ENCODE measurements around the gene TMTC4.
"Not testable (repeated sequence)": the region's sequence is repeated elsewhere in the genome, so short reads cannot be mapped to it uniquely, and the experiment has no call there.

TMTC4 gene

GRCh38 chr13:100680131-100680530, 5.5 kb upstream of the TMTC4 start:
- no peak overlapping the region for H3K4me2 ChIP-seq (ENCODE audit: low read length)
- H3K4me1 ChIP-seq (ENCODE audit: control insufficient read depth, insufficient read depth, low read length): peaks cover 6% of the 10 kb centered on the region
- H3K9me3 ChIP-seq (replicated peaks; ENCODE audit: low read length): no peaks in the 10 kb centered on the region
- H3K36me3 ChIP-seq (ENCODE audit: insufficient read depth, low read length): no peaks in the 10 kb centered on the region
- H3K4me3 ChIP-seq (ENCODE audit: low read length): no peak overlapping the region
- H3K27me3 ChIP-seq (ENCODE audit: control insufficient read depth, insufficient read depth, low read length): peaks cover 6% of the 10 kb centered on the region
- no peak overlapping the region for H3K9ac ChIP-seq (ENCODE audit: low read depth, low read length)

GRCh38 chr13:100677128-100677527, 2.5 kb upstream of the TMTC4 start:
- not testable (repeated sequence) for H3K27me3 ChIP-seq (ENCODE audit: control insufficient read depth, insufficient read depth, low read length); H3K9me3 ChIP-seq (replicated peaks; ENCODE audit: low read length); H3K36me3 ChIP-seq (ENCODE audit: insufficient read depth, low read length); H3K9ac ChIP-seq (ENCODE audit: low read depth, low read length); H3K4me3 ChIP-seq (ENCODE audit: low read length); H3K4me2 ChIP-seq (ENCODE audit: low read length)
- peaks cover 13% of the 10 kb centered on the region for H3K4me1 ChIP-seq (ENCODE audit: control insufficient read depth, insufficient read depth, low read length)

DNA sequence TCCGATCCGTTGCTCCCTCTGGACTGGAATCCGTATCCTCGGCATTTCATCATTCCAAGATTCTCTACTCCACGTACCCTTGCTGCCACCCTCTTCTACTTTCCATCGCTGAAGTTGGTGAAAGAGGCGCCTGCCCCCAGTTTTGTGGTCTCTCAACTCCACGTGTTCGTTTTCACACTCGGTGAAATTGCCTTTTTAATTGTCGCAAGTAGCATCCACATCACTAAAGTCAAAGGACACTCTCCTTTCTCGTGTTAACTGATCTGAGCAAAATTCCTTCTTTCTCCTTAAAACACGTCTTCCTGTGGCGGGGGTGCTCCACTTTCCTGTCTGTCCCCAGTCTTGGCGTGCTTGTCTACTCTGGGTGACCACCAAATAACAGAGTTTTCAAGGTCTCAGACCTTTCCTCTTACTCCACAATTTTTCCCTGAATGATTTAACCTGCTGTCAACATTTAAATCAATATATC, 1.1 kb upstream of the TMTC4 start:
- H3K9ac ChIP-seq (ENCODE audit: low read depth, low read length): no peak overlapping the region
- H3K27me3 ChIP-seq (ENCODE audit: control insufficient read depth, insufficient read depth, low read length): no peaks in the 10 kb centered on the region
- H3K4me3 ChIP-seq (ENCODE audit: low read length): peak overlapping the region; percentile 81
- H3K9me3 ChIP-seq (replicated peaks; ENCODE audit: low read length): no peaks in the 10 kb centered on the region
- H3K4me1 ChIP-seq (ENCODE audit: control insufficient read depth, insufficient read depth, low read length): peaks cover 13% of the 10 kb centered on the region
- H3K36me3 ChIP-seq (ENCODE audit: insufficient read depth, low read length): no peaks in the 10 kb centered on the region
- H3K4me2 ChIP-seq (ENCODE audit: low read length): peak overlapping the region; percentile 97

- Histone ChIP-seq H3K4me1 (ENCODE audit: control insufficient read depth, insufficient read depth, low read length) (peaks cover 13% of the 10 kb centered on the region), H3K36me3 (ENCODE audit: insufficient read depth, low read length) (no peaks in the 10 kb centered on the region), H3K4me2 (ENCODE audit: low read length) (peak overlapping the region; percentile 97), H3K9ac (ENCODE audit: low read depth, low read length) (peak overlapping the region; percentile 77), H3K4me3 (ENCODE audit: low read length) (peak overlapping the region; percentile 81), H3K27me3 (ENCODE audit: control insufficient read depth, insufficient read depth, low read length) (no peaks in the 10 kb centered on the region), H3K9me3 (replicated peaks; ENCODE audit: low read length) (no peaks in the 10 kb centered on the region)
These were observed 471 bp upstream of the TMTC4 start for GRCh38 chr13:100674872-100675660.

GRCh38 chr13:100673713-100674571, 653 bp downstream of the TMTC4 start:
- peaks cover 13% of the 10 kb centered on the region for H3K4me1 ChIP-seq (ENCODE audit: control insufficient read depth, insufficient read depth, low read length)
- H3K9ac ChIP-seq (ENCODE audit: low read depth, low read length): peak overlapping the region; percentile 77
- no peaks in the 10 kb centered on the region for H3K9me3 ChIP-seq (replicated peaks; ENCODE audit: low read length)
- H3K36me3 ChIP-seq (ENCODE audit: insufficient read depth, low read length): no peaks in the 10 kb centered on the region
- H3K4me3 ChIP-seq (ENCODE audit: low read length): peak overlapping the region; percentile 81
- no peaks in the 10 kb centered on the region for H3K27me3 ChIP-seq (ENCODE audit: control insufficient read depth, insufficient read depth, low read length)
- peak overlapping the region; percentile 97 for H3K4me2 ChIP-seq (ENCODE audit: low read length)

DNA sequence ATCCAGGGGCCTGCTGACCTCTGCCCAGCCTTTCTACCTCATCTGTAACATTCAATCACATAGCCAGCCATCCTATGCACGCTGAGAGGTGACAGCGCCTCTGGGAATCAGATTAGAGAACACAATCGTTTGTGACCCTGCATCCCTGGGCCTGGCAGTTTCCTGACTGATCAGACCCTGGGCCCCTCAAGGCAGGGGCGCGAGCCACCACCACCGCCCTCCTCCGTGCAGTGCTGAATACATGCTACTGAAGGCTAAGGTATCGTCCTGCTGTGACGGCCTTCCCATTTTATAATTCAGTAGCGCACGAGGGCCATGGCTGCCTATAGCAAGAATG, 1.3 kb downstream of the TMTC4 start:
- peaks cover 13% of the 10 kb centered on the region for H3K4me1 ChIP-seq (ENCODE audit: control insufficient read depth, insufficient read depth, low read length)
- no peaks in the 10 kb centered on the region for H3K9me3 ChIP-seq (replicated peaks; ENCODE audit: low read length)
- H3K9ac ChIP-seq (ENCODE audit: low read depth, low read length): peak overlapping the region; percentile 77
- peak overlapping the region; percentile 81 for H3K4me3 ChIP-seq (ENCODE audit: low read length)
- H3K4me2 ChIP-seq (ENCODE audit: low read length): peak overlapping the region; percentile 97
- H3K27me3 ChIP-seq (ENCODE audit: control insufficient read depth, insufficient read depth, low read length): no peaks in the 10 kb centered on the region
- H3K36me3 ChIP-seq (ENCODE audit: insufficient read depth, low read length): no peaks in the 10 kb centered on the region

DNA sequence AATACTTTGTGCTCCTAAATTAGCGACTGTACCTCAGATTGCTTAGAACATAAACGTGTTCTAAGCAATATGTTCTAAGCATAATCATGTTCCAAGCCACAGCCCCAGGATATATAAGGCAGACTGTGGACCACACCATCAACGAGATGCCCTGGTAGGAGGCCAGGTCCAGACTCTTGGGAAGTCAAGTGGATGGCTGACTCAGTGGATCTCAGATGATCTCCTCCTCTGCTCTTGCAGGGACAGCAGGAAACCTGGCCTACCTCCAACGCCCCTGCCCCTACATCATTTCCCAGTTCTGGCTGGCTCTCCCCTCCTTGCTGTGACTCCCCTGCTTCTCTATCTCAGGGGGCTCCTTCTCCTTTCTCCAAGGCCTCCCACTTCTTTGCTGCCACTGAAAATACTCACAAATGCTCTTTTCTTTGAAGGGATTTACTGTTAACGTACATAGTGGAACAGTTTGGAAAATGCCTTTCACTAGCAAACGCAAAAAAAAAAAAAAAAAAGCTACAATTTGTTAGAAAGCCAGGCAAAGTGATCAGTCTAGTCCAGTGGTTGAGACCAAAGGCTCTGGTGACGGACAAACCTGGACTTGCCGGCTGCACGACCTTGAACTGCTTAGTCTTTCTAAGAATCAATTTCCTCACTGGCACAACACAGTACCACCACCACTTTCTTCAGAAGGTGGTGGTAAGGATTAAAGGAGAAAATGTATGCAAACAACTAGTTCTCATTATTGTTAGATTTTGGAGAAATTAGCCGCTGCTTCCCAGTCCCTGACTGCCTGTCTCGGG, 3.0 kb downstream of the TMTC4 start:
- H3K4me2 ChIP-seq (ENCODE audit: low read length): no peak overlapping the region
- H3K4me3 ChIP-seq (ENCODE audit: low read length): no peak overlapping the region
- H3K4me1 ChIP-seq (ENCODE audit: control insufficient read depth, insufficient read depth, low read length): peaks cover 13% of the 10 kb centered on the region
- H3K9ac ChIP-seq (ENCODE audit: low read depth, low read length): no peak overlapping the region
- no peaks in the 10 kb centered on the region for H3K9me3 ChIP-seq (replicated peaks; ENCODE audit: low read length)
- H3K36me3 ChIP-seq (ENCODE audit: insufficient read depth, low read length): no peaks in the 10 kb centered on the region
- no peaks in the 10 kb centered on the region for H3K27me3 ChIP-seq (ENCODE audit: control insufficient read depth, insufficient read depth, low read length)

- Histone ChIP-seq H3K27me3 (ENCODE audit: control insufficient read depth, insufficient read depth, low read length) (no peaks in the 10 kb centered on the region), H3K36me3 (ENCODE audit: insufficient read depth, low read length) (peaks cover 4% of the 10 kb centered on the region), H3K4me3 (ENCODE audit: low read length) (no peak overlapping the region), H3K9ac (ENCODE audit: low read depth, low read length) (no peak overlapping the region), H3K9me3 (replicated peaks; ENCODE audit: low read length) (no peaks in the 10 kb centered on the region), H3K4me2 (ENCODE audit: low read length) (no peak overlapping the region), H3K4me1 (ENCODE audit: control insufficient read depth, insufficient read depth, low read length) (peaks cover 4% of the 10 kb centered on the region)
These were observed 6.2 kb downstream of the TMTC4 start for GRCh38 chr13:100668408-100668807.

GRCh38 chr13:100667894-100668293, 6.7 kb downstream of the TMTC4 start:
- peaks cover 4% of the 10 kb centered on the region for H3K36me3 ChIP-seq (ENCODE audit: insufficient read depth, low read length)
- no peak overlapping the region for H3K4me3 ChIP-seq (ENCODE audit: low read length)
- no peaks in the 10 kb centered on the region for H3K4me1 ChIP-seq (ENCODE audit: control insufficient read depth, insufficient read depth, low read length)
- no peaks in the 10 kb centered on the region for H3K27me3 ChIP-seq (ENCODE audit: control insufficient read depth, insufficient read depth, low read length)
- H3K9me3 ChIP-seq (replicated peaks; ENCODE audit: low read length): no peaks in the 10 kb centered on the region
- H3K4me2 ChIP-seq (ENCODE audit: low read length): no peak overlapping the region
- H3K9ac ChIP-seq (ENCODE audit: low read depth, low read length): no peak overlapping the region

DNA sequence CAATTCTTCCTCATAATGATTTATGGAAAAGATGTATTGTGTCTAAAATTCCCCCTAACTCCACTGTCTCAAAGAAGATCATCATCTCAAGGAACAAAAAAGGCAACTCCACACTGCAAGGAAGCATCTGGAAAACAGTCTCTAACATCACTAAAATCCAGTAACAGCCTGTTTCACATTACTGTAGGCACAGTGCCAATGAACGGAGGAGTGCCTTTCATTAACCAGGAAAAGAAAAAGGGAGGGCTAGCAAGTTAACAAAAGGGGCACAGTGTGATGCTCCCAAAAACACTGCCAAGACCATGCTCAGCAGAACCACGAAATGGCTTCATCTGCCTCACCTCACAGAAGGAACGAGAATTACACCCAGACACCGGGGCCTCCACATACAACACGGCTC, 8.5 kb downstream of the TMTC4 start:
- Histone ChIP-seq H3K4me3 (ENCODE audit: low read length) (no peak overlapping the region), H3K4me2 (ENCODE audit: low read length) (no peak overlapping the region), H3K36me3 (ENCODE audit: insufficient read depth, low read length) (peaks cover 4% of the 10 kb centered on the region), H3K27me3 (ENCODE audit: control insufficient read depth, insufficient read depth, low read length) (no peaks in the 10 kb centered on the region), H3K4me1 (ENCODE audit: control insufficient read depth, insufficient read depth, low read length) (no peaks in the 10 kb centered on the region), H3K9me3 (replicated peaks; ENCODE audit: low read length) (no peaks in the 10 kb centered on the region), H3K9ac (ENCODE audit: low read depth, low read length) (no peak overlapping the region)

GRCh38 chr13:100665403-100665802, 9.2 kb downstream of the TMTC4 start:
- H3K9me3 ChIP-seq (replicated peaks; ENCODE audit: low read length): no peaks in the 10 kb centered on the region
- no peak overlapping the region for H3K9ac ChIP-seq (ENCODE audit: low read depth, low read length)
- H3K4me1 ChIP-seq (ENCODE audit: control insufficient read depth, insufficient read depth, low read length): no peaks in the 10 kb centered on the region
- H3K4me2 ChIP-seq (ENCODE audit: low read length): no peak overlapping the region
- peaks cover 4% of the 10 kb centered on the region for H3K36me3 ChIP-seq (ENCODE audit: insufficient read depth, low read length)
- no peaks in the 10 kb centered on the region for H3K27me3 ChIP-seq (ENCODE audit: control insufficient read depth, insufficient read depth, low read length)
- H3K4me3 ChIP-seq (ENCODE audit: low read length): no peak overlapping the region
